Activated CD8-positive, alpha-beta T cell treated with anti-CD3 and anti-CD28 coated beads, Interleukin-2, amount 10 ng/mL, durations not matched to agents 7 days and 5 days (primary cell): Measurements from ENCODE around the gene LCLAT1. TPM values are rescaled to one million over a fixed set of nuclear protein-coding genes. Genes with fewer than 3 reads are reported as not detected.

Source experiments
- ATAC-seq: fragments of 150-1000 bp; cut with Tn5 transposase; one replicate; pipeline ENCODE4 v1.10.0; 2021; ENCODE audit warnings: moderate library complexity
- CTCF ChIA-PET: fragments of 350-600 bp; sonication (Branson Sonifier 250); formaldehyde crosslinking; loops from one replicate; lab custom pipeline; 2021; ENCODE audit warnings: antibody characterized with exemption; lab: Charles Lee
- POLR2A ChIA-PET: fragments of 350-600 bp; sonication (Branson Sonifier 250); formaldehyde crosslinking; loops from one replicate; lab custom pipeline; 2021; ENCODE audit warnings: antibody characterized with exemption; lab: Charles Lee
- DNase-seq: peaks from one replicate; pipeline ENCODE4 v3.0.0-alpha.2; 2020
- H3K27ac Mint-ChIP-seq: one replicate; pipeline ENCODE4 v1.8.0; 2021; ENCODE audit warnings: mild to moderate bottlenecking, mixed read lengths
- H3K27me3 Mint-ChIP-seq: one replicate; pipeline ENCODE4 v1.8.0; 2021; ENCODE audit warnings: low read depth, mixed read lengths
- H3K36me3 Mint-ChIP-seq: one replicate; pipeline ENCODE4 v1.8.0; 2021; ENCODE audit warnings: low read depth, mixed read lengths
- H3K4me1 Mint-ChIP-seq: one replicate; pipeline ENCODE4 v1.8.0; 2021; ENCODE audit warnings: low read depth, mixed read lengths
- H3K4me3 Mint-ChIP-seq: one replicate; pipeline ENCODE4 v1.8.0; 2021; ENCODE audit warnings: mild to moderate bottlenecking, mixed read lengths
- H3K9me3 Mint-ChIP-seq: one replicate; pipeline ENCODE4 v1.8.0; 2022; ENCODE audit warnings: mixed read lengths; ENCODE audit not compliant: insufficient read depth
- total RNA-seq, 2 experiments: library from RNA; stranded (reverse); gene quantifications; one replicate each; pipeline ENCODE4 v1.2.3, GENCODE V29; 2021

LCLAT1 gene
- total RNA-seq, 2 experiments from 2014 or later: 25.1 to 25.3 TPM

GRCh38 chr2:30664761-30665358 lies 217.8 kb downstream of the LCLAT1 start:
- Mint-ChIP-seq H3K4me3 (no peak overlapping the region), H3K9me3 (peaks cover under 1% of the 10 kb centered on the region), H3K36me3 (peaks cover under 1% of the 10 kb centered on the region), H3K27me3 (no peaks in the 10 kb centered on the region), H3K4me1 (no peaks in the 10 kb centered on the region), H3K27ac (no peak overlapping the region)
- DNase-seq (peak; percentile 15), ATAC-seq (no peak)
- ChIA-PET POLR2A (no interaction called here), CTCF (no interaction called here)

- ChIA-PET CTCF (interaction anchor here (0.8 to 1.3 kb wide), 4 partner anchors 21 to 501 kb away, joined by 3 to 6 read pairs (median 4); no protein-coding TSS in a partner anchor), POLR2A (no interaction called here)
- DNase-seq: peak; percentile 8
- H3K4me1 Mint-ChIP-seq: no peaks in the 10 kb centered on the region
- H3K27me3 Mint-ChIP-seq: no peaks in the 10 kb centered on the region
- H3K27ac Mint-ChIP-seq: no peak overlapping the region
- H3K4me3 Mint-ChIP-seq: no peak overlapping the region
- peaks cover 9% of the 10 kb centered on the region for H3K9me3 Mint-ChIP-seq
- peaks cover 6% of the 10 kb centered on the region for H3K36me3 Mint-ChIP-seq
- ATAC-seq: no peak
Observed at GRCh38 chr2:30665761-30666265, 218.8 kb downstream of the LCLAT1 start.

DNA sequence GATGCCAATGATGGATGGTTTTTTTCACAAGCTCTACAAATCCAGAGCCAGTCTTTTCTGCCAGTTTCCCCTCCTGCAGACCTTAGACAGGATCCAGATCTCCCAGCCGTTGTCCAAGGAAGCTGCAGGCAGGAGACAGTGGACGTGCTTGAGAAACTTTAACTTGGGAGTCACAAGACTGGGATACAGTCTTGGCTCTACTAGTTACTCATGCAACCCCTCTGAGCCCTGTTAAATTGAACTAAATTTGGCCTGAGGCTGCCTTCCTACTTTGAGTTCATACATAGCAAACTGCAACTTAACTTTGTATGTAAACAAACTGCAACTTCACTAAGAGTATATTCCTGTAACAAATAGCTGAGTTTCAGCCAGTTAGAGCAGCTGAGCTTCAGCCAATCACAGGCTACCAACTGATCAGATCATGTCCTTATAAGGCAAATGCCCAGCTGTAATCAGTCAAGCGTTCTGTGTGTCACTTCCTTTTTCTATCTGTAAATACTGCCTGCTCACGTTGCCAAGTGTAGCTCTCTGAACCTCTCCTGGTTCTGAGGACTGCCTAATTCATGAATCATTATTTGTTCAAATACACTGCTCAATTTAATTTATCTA lies 219.3 kb downstream of the LCLAT1 start:
- Mint-ChIP-seq H3K9me3 (peaks cover 9% of the 10 kb centered on the region), H3K27ac (no peak overlapping the region), H3K36me3 (peaks cover 6% of the 10 kb centered on the region), H3K27me3 (peaks cover 2% of the 10 kb centered on the region), H3K4me3 (no peak overlapping the region), H3K4me1 (no peaks in the 10 kb centered on the region)
- CTCF ChIA-PET: interaction anchor here (0.8 to 1.3 kb wide), 4 partner anchors 20 to 501 kb away, joined by 3 to 6 read pairs (median 4); no protein-coding TSS in a partner anchor
- DNase-seq (peak; percentile 9), ATAC-seq (peak; percentile 44)
- POLR2A ChIA-PET: no interaction called here

DNA sequence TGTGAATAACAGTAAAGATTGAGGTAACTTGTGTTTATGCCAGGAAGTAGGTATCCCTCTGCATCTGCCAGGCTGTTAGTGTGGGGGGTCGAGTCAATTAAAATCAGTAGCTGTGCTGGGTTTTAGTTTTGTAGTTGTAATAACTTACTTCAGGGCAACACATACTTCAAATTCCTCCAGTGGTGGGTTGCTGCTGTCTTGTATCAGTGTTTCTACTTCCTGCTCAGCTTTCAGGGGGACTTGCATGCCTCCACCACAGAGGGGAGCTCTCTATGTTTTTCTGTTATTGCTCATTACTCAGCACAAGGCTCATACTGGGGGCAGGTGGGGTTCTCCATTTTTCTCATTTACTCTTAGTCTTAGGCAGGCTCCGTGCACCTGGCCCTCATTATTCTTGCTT lies 223.4 kb downstream of the LCLAT1 start:
- peaks cover 17% of the 10 kb centered on the region for H3K27me3 Mint-ChIP-seq
- CTCF ChIA-PET: interaction anchor here (0.7 to 1.9 kb wide), 2 partner anchors 17 to 41 kb away, joined by 3 to 5 read pairs; no protein-coding TSS in a partner anchor
- H3K4me3 Mint-ChIP-seq: no peak overlapping the region
- POLR2A ChIA-PET: no interaction called here
- H3K36me3 Mint-ChIP-seq: peaks cover 6% of the 10 kb centered on the region
- ATAC-seq (no peak), DNase-seq (no peak)
- H3K9me3 Mint-ChIP-seq: peaks cover 9% of the 10 kb centered on the region
- H3K27ac Mint-ChIP-seq: no peak overlapping the region
- H3K4me1 Mint-ChIP-seq: no peaks in the 10 kb centered on the region

- Mint-ChIP-seq H3K27ac (no peak overlapping the region), H3K36me3 (peaks cover 6% of the 10 kb centered on the region), H3K4me3 (no peak overlapping the region), H3K27me3 (peaks cover 19% of the 10 kb centered on the region), H3K9me3 (peaks cover 9% of the 10 kb centered on the region), H3K4me1 (no peaks in the 10 kb centered on the region)
- ChIA-PET POLR2A (no interaction called here), CTCF (interaction anchor here (1.1 kb wide), 1 partner anchor 12 kb away, joined by 3 read pairs; no protein-coding TSS in a partner anchor)
- ATAC-seq: no peak
- DNase-seq: no peak
Observed at GRCh38 chr2:30673127-30673526, 226.1 kb downstream of the LCLAT1 start.

GRCh38 chr2:30675758-30676157 lies 228.7 kb downstream of the LCLAT1 start:
- POLR2A ChIA-PET: no interaction called here
- DNase-seq: peak; percentile 12
- H3K4me3 Mint-ChIP-seq: no peak overlapping the region
- CTCF ChIA-PET: interaction anchor here (1.1 kb wide), 1 partner anchor 36 kb away, joined by 3 read pairs; no protein-coding TSS in a partner anchor
- peaks cover under 1% of the 10 kb centered on the region for H3K36me3 Mint-ChIP-seq
- no peak overlapping the region for H3K27ac Mint-ChIP-seq
- no peak for ATAC-seq
- no peaks in the 10 kb centered on the region for H3K9me3 Mint-ChIP-seq
- peaks cover 19% of the 10 kb centered on the region for H3K27me3 Mint-ChIP-seq
- H3K4me1 Mint-ChIP-seq: no peaks in the 10 kb centered on the region

DNA sequence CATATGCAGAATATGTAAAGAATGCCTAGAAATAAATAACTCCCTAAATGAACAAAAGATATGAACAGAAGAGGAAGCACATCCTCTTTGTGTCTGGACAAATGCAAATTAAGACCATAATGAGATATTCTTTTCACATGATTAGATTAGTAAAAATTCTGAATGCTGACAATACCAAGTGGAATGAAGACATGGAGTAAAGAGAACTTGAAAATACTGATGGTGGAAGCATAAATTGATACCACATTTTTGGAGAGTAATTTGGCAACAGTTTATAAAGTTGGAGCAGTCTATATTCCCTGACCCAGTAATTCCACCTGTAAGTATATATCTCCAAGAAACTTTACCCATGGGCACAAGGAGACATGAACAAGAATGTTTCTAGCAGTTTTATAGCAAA lies 230.2 kb downstream of the LCLAT1 start:
- ATAC-seq: no peak
- Mint-ChIP-seq H3K9me3 (no peaks in the 10 kb centered on the region), H3K4me3 (no peak overlapping the region), H3K36me3 (no peaks in the 10 kb centered on the region), H3K27ac (no peak overlapping the region), H3K4me1 (no peaks in the 10 kb centered on the region), H3K27me3 (peaks cover 16% of the 10 kb centered on the region)
- no peak for DNase-seq
- ChIA-PET POLR2A (no interaction called here), CTCF (no interaction called here)

GRCh38 chr2:30677861-30678385 lies 230.9 kb downstream of the LCLAT1 start:
- ATAC-seq: no peak
- peak; percentile 4 for DNase-seq
- CTCF ChIA-PET: interaction anchor here (0.6 kb wide), 1 partner anchor 9 kb away, joined by 3 read pairs; no protein-coding TSS in a partner anchor
- POLR2A ChIA-PET: no interaction called here
- Mint-ChIP-seq H3K9me3 (no peaks in the 10 kb centered on the region), H3K4me3 (no peak overlapping the region), H3K27ac (no peak overlapping the region), H3K36me3 (no peaks in the 10 kb centered on the region), H3K27me3 (peaks cover 14% of the 10 kb centered on the region), H3K4me1 (no peaks in the 10 kb centered on the region)

DNA sequence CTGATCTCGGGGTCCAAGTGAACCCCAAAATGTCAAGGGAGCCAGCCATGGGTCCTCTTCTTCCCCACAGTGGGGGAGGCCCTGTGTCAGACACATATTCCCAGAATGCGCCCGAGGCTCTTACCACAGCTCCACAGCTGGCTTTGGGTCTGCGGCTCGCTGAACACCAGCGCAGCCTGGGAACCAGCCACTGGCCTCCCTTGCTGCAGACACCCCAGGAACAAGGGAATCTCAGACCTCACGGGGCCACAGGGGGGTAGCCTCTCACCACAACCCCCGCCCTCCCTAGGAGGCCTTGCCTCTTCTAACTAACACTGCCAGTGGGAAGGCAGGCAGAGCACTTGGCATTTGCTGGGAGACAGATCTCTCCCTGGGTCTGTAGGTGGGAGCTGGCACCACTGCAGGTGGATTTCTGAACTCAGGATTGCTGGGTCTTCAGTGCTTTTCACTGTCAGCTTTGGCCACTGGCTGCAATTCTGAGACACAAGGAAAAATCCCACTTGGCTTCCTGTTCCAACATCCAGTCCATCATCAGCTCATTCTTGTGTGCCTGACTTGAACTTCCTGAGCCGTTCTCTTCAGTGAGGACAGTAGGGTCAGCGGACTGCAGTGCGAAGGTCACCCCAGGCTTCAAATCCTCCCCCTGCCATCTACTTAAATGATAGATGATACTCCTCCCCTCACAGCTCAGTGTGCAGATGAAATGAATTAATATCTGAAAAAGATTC lies 231.5 kb downstream of the LCLAT1 start:
- no peaks in the 10 kb centered on the region for H3K4me1 Mint-ChIP-seq
- ChIA-PET CTCF (interaction anchor here (0.7 kb wide), 1 partner anchor 469 kb away, joined by 3 read pairs; no protein-coding TSS in a partner anchor), POLR2A (no interaction called here)
- H3K36me3 Mint-ChIP-seq: no peaks in the 10 kb centered on the region
- ATAC-seq: no peak
- H3K9me3 Mint-ChIP-seq: no peaks in the 10 kb centered on the region
- no peak overlapping the region for H3K4me3 Mint-ChIP-seq
- peak; percentile 7 for DNase-seq
- peaks cover 9% of the 10 kb centered on the region for H3K27me3 Mint-ChIP-seq
- no peak overlapping the region for H3K27ac Mint-ChIP-seq

DNA sequence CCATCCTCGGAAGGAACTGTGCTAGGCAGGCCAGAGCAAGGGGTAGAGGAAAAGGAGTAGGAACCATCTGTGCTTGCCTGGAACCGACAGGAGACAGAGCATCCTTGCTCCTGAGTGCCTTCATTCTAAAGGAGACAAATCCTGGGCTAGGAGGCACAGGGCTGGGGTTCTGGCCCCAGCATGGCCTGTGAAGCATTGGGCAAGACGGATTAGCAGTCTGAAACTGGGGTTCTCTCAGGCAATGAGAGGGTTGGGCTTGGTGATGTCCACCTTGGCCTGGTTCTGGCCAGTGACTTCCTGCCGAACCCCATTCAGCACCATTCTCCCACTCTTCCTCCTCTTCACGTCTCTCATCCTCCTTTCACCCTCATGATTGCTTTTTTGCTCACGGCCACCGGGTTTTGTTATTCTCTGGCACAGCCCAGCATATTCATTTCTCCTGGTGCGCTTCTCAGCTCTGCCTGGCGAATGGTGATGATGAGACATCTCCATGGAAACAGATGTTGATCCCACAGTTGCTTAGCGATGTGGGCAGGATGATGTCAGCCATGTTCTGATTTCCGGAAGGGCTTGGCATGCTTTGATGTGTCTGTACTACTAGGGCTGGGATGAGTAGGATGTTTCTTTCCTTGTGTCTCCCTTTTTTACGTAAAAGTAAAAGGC lies 232.5 kb downstream of the LCLAT1 start:
- Mint-ChIP-seq H3K4me3 (no peak overlapping the region), H3K9me3 (no peaks in the 10 kb centered on the region), H3K27ac (no peak overlapping the region), H3K36me3 (no peaks in the 10 kb centered on the region), H3K27me3 (peaks cover 5% of the 10 kb centered on the region), H3K4me1 (no peaks in the 10 kb centered on the region)
- POLR2A ChIA-PET: no interaction called here
- ATAC-seq: no peak
- CTCF ChIA-PET: no interaction called here
- DNase-seq: peak; percentile 10

DNA sequence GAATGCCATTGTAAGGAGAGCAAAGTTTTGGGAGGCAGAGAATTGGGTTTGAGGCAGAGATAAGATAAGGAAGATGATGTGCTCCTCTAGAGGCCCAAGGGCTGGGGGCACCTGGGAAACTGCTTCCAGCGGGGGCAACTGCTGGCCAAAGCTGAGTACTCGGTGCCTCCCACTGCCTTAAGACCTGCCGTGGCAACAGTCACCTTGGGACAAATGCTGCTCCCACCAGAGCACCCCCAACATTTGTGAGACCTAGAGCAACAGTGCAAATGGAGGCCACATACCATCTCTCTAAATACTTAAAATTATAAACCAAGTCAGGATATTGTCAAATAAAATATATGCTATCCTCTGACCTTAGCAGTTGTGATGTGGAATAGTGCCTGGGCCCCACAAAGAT lies 233.1 kb downstream of the LCLAT1 start:
- no peak for ATAC-seq
- no peaks in the 10 kb centered on the region for H3K9me3 Mint-ChIP-seq
- peak; percentile 9 for DNase-seq
- POLR2A ChIA-PET: no interaction called here
- H3K27ac Mint-ChIP-seq: no peak overlapping the region
- CTCF ChIA-PET: interaction anchor here (1.6 kb wide), 1 partner anchor 515 kb away, joined by 4 read pairs; no protein-coding TSS in a partner anchor
- no peak overlapping the region for H3K4me3 Mint-ChIP-seq
- peaks cover 3% of the 10 kb centered on the region for H3K27me3 Mint-ChIP-seq
- no peaks in the 10 kb centered on the region for H3K36me3 Mint-ChIP-seq
- H3K4me1 Mint-ChIP-seq: no peaks in the 10 kb centered on the region
